PC-3 (cell line): ENCODE measurements around the gene ARHGAP22.
A peak's percentile ranks its signal among the peaks of the same experiment; 100 is the strongest.

Experiments used
- CTCF ChIP-seq: fragments of 300-600 bp; sonication (generic); conservative IDR thresholded peaks from 2 replicates; pipeline ENCODE4 v1.5.1; 2017; ENCODE audit warnings: antibody characterized with exemption, low read depth, mild to moderate bottlenecking, low read length
- EZH2 ChIP-seq: fragments of 300-600 bp; sonication (generic); IDR thresholded peaks from one replicate; pipeline ENCODE4 v1.6.1; 2017; ENCODE audit warnings: antibody characterized with exemption, mild to moderate bottlenecking, low read length; ENCODE audit not compliant: unreplicated experiment
- EZH2phosphoT487 ChIP-seq: fragments of 300-600 bp; sonication (generic); IDR thresholded peaks from 2 replicates; pipeline ENCODE4 v1.6.1; 2018; ENCODE audit warnings: mild to moderate bottlenecking, antibody characterized with exemption, low read length, borderline replicate concordance

GRCh38 chr10:48551861-48552591 is 52.8 kb downstream of the ARHGAP22 start:
- TF ChIP-seq EZH2 (no peak), CTCF (peak; percentile 98), EZH2phosphoT487 (no peak)
